ENCODE results near the gene HCFC1R1. TPM values are rescaled to one million over a fixed set of nuclear protein-coding genes. Genes with fewer than 3 reads are reported as not detected.
A peak's percentile ranks its signal among the peaks of the same experiment; 100 is the strongest.
"Not testable (repeated sequence)": the region's sequence is repeated elsewhere in the genome, so short reads cannot be mapped to it uniquely, and the experiment has no call there.

The HCFC1R1 gene, protein sequence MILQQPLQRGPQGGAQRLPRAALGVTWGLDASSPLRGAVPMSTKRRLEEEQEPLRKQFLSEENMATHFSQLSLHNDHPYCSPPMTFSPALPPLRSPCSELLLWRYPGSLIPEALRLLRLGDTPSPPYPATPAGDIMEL
- polyA plus RNA-seq (2014; cell fraction: cytosol; rRNA removed) = 30.6 and 31.8 TPM in 2 replicates
- 38.4 and 41.5 TPM in 2 replicates for polyA plus RNA-seq (2014; cell fraction: nucleus; rRNA removed)

DNA sequence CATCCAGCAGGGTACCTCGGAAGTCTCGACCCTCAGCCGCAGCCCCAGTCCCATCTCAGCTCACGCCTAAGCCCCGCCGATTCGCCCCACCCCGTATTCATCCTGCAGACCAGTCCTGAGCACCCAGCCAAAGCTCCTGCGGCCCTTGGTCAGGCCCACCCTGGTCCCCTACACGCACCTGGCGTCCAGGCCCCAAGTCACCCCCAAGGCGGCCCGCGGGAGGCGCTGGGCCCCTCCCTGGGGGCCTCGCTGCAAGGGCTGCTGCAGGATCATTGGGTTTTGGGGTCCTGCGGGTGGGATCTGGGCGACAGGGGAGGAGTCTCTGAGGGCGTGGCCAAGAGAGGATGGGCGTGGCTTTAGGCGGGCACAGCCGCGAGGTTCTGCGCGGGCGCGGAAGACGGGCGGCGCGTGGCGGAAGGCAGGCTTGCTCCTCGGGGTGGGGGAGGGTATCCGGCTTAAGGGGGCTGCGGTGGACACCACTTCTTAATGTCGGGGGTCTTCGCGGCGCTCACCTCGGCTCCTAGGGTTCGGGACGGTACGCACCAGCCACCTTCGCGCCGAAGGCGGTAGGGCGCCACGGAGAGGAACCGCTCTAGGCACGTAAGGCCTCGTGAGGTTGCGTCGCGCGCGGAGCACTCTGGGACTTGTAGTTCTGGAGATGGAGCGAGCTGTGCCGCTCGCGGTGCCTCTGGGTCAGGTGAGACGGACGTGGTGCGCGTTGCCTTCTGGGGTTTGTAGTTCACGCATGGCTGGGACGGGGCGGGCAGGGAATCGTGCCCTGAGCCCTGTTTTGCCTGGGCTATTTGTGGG lies at the start of gene HCFC1R1, which contains the start of gene THOC6:
HCFC1R1 (minus strand) TSS at position 274 of the 810 bp plus-strand sequence; CDS start at position 273, 1 bp downstream.
THOC6 (plus strand) TSS at position 367 of the 810 bp plus-strand sequence; CDS start at position 659, 292 bp downstream.
- DNase-seq (ENCODE audit: low spot score) = peak; percentile 99

DNA sequence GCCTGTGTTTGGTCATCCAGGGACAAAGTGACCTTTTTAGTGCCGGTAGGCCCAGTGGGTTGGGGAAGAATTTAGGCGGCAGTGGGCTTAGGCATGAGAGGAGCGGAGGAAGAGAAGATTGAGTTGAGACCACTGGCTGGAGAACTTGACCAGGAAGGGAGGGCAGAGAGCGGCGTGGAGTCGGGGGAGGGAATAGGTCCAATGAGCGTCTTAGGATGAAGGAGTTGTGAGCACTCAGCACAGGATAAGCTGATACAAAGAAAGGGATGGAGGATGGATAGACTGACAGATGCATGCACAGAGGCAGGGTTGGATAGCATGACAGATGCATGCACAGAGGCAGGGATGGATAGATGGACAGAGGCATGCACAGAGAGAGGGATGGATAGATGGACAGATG lies 49.7 kb upstream of the HCFC1R1 start:
- no peak for DNase-seq (ENCODE audit: low spot score)

DNA sequence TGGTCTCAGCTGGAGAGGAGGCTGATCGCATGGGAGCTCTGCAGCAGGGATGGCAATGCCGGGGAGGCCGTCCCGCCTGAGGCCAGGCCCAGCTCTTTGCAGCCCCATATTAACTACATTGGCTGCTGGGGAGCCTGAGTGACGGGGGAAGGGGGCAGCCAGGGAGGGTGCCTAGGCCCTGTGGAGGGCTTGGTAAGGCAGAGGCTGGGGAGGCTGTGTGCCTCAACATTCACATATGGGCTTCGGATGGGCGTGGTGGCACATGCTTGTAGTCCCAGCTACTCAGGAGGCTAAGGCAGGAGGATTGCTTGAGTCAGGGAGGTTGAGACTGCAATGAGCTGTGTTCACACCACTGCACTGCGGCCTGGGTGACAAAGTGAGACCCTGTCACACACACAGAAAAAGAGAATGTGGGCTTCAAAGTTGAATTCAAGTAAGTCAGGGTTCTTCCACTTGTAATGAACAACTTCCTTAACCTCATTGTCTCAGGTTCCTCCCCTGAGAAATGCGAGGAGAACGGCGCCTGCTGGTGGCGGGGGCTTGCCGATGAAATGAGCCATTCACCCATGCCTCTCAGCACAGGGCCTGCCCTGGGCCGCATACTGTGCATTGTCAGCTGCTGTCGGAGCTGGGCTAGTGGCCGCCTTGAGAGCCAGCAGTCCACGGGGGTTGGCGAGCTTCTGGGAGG lies 49.0 kb upstream of the HCFC1R1 start:
- DNase-seq (ENCODE audit: low spot score) = not testable (repeated sequence)

DNA sequence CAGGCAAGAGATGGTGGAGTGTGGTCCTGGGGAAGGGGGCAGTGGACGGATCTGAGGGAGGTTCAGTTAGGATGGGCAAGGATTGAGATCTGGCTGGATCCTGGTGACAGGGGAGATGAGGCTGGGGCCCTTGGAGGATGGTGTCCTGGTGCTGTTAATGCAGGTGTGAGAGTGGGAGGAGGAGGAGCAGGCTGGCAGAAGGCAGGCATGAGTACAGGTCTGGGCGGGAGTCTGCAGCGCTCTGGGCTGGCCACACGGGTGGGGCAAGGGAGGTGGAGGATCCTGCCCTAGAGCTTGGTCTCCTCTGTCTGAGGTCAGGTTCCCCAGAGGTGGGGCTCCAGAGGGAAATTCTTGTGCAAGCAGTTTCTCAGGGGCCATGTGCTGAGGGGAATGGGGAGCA lies 48.4 kb upstream of the HCFC1R1 start:
- DNase-seq (ENCODE audit: low spot score) = not testable (repeated sequence)

DNA sequence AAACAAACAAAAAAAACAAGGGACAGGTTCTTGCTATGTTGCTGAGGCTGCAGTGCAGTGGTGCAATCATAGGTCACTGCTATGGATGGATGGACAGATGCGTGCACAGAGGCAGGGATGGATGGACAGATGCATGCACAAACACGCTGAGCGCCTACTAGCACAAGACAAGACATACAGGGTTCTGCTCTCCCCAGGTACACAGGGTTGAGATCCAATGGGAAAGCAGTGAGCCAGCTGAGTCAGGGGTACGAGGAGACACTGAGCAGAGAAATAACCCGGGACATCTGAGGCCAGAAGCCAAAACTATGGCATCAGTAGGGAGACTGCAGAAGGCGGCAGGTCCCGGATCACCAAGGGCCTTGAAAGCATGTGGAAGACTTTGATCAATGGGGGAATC lies 47.9 kb upstream of the HCFC1R1 start:
- no peak for DNase-seq (ENCODE audit: low spot score)

DNA sequence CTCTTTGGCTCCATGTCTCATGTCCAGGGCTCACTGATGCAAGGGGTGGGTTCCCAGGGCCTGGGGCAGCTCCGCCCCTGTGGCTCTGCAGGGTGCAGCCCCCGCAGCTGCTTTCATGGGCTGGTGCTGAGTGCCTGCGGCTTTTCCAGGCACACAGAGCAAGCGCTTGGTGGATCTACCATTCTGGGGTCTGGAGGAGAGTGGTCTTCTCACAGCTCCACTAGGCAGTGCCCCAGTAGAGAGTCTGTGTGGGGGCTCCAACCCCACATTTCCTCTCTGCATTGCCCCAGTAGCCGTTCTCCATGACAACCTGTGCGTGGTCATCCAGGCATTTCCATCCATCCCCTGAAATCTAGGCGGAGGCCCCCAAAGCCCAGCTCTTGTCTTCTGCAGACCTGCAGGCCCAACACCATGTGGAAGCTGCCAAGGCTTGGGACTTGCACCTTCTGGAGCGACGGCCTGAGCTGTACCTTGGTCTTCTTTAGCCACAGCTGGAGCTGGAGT lies 46.9 kb upstream of the HCFC1R1 start:
- no peak for DNase-seq (ENCODE audit: low spot score)

DNA sequence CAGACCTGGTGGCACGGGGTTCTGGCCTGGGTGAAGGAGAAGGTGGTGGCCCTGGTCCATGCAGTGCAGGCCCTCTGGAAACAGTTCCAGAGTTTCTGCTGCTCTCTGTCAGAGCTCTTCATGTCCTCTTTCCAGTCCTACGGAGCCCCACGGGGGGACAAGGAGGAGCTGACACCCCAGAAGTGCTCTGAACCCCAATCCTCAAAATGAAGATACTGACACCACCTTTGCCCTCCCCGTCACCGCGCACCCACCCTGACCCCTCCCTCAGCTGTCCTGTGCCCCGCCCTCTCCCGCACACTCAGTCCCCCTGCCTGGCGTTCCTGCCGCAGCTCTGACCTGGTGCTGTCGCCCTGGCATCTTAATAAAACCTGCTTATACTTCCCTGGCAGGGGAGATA lies 45.4 kb upstream of the HCFC1R1 start:
- not testable (repeated sequence) for DNase-seq (ENCODE audit: low spot score)

DNA sequence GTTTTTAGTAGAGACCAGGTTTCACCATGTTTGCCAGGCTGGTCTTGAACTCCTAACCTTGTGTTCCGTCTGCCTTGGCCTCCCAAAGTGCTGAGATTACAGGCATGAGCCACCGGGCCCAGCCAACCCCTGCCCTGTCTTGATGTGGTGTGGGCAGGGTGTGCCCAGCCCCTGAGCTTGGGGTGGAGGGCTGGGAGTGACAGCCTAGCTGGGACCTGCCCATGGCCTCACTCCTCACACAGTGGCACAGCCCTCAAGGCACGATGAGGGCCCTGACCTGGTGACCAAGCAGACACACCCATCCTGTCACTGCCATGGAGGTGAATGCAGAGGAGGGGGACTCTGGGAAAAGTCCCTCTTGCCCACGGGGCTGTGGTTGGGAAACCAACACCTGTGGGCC lies 44.7 kb upstream of the HCFC1R1 start:
- no peak for DNase-seq (ENCODE audit: low spot score)

DNA sequence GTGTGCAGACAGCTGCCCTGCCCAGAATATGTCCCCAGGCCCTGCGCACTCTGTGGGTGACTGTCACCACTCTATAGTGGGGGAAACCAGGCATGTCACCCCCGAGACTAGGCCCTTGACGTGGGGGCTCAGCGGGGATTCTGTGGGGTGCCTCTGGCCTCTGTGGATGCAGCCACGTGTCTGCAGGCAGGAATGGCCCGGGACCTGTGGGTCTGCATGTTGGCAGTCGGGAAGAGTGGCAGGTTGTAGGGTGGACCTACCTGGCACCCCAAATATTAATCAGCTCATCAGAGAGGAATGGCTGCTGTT lies 42.7 kb upstream of the HCFC1R1 start:
- no peak for DNase-seq (ENCODE audit: low spot score)

DNA sequence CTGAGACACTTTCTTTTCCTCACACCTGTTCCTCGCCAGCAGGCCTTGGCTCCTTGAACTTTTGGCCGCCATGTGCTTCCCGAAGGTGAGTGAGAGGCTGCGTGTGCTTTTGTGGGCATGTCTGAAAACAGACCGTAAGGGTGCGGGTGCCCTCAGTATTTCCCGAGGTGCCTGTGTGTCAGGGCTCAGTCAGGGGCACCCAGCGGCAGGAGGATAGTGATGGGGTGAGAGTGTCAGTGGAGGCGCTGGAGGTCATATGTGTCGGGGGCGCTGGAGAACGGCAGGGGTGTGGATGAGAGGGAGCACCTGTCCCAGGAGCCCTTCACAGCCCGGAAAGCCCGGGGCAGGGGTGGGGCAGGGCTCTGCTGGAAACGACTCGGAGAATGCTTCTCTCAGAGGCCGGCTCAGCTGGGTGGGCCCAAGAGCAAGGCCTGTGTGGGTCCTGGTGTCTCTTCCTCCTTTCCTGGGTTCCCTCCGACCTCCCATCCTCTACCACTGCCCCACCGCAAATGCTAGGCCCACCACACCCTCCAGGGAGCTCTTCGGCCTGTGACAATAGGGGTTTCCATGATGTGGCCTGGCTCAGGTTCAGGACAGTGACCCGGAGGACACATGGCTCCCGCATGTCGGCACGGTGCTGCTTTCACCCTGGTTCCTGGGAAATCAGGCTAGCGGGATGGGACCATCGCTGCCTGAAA lies 42.1 kb upstream of the HCFC1R1 start:
- DNase-seq (ENCODE audit: low spot score) = no peak

DNA sequence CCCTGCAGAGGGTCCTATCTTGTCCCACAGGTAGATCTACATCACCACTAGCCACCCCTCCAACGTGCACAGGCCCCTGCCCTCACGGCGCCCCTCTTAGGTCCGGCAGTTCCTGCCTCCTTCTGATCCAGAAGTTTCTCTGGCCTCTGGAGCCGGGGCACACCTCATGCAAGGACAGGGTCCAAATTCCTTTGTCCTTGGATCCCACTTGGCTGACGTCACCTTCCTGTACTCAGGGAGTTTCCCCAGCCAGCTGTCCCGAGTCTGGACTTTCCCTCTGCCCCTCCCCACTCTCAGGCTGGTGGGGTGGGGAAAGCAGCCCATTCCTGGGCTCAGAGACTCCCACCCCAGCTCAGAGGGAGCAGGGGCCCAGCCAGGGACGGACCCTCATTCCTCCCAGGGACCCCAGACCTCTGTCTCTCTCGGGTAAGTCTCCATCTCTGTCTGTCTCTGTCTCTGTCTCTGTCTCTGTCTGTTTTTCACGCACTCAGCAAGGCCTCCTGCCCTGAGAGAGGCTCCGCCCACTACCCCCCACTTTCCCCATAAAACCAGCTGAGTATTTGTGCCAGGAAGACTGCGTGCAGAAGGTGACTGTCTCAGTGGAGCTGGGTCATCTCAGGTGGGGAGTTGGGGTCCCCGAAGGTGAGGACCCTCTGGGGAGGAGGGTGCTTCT lies 41.5 kb upstream of the HCFC1R1 start, which contains the start of gene IL32:
IL32 (plus strand) TSS at position 572 of the 673 bp plus-strand sequence. CDS start 172 bp downstream, outside the sequence.
- no peak for DNase-seq (ENCODE audit: low spot score)

DNA sequence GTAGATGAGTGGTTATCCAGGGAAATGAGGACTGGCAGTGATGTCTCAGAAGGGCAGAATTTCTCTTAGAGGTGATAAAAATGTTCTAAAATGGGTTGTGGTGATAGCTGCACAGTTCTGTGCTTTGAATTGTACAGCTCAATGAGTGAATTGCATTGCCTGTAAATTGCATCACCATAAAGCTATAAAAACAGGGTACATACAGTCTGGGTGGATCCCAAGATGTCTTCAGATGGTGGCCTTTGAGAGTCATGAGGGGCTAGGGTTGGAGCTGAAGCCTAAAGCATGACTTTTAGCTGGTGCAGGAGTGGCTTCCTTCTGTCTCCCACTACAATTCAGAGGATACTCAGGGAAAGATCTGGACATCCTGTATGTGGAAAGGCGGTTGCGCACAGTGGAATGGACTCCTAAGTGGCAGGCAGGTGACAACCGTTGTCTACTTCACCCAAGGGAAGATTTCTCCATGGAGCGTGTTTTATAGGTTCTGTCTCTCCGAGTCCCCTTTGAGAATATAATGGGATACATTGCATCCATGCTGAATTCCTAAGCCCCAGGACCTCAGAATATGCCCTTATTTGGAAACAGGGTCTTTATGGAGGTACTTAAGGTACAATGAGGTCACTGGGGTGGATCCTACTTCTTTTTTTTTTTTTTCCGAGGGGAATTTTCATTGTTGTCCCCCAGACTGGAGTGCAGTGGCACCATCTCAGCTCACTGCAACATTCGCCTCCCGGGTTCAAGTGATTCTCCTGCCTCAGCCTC lies 40.1 kb upstream of the HCFC1R1 start:
- DNase-seq (ENCODE audit: low spot score) = no peak

DNA sequence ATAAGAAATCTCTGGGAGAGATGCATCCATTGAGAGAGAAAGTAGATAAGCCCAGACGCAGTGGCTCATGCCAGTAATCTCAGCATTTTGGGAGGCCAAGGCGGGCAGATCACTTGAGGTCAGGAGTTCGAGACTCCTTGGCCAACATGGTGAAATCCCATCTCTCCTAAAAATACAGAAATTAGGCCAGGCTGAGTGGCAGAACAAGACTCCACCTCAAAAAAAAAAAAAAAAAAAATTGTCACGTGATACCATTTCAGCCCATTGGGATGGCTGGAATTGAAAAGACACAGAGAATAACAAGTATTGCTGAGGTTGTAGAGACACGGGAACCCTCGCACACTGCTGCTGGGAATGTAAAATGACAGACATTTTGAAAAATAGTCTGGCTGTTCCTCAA lies 38.8 kb upstream of the HCFC1R1 start:
- DNase-seq (ENCODE audit: low spot score) = no peak

DNA sequence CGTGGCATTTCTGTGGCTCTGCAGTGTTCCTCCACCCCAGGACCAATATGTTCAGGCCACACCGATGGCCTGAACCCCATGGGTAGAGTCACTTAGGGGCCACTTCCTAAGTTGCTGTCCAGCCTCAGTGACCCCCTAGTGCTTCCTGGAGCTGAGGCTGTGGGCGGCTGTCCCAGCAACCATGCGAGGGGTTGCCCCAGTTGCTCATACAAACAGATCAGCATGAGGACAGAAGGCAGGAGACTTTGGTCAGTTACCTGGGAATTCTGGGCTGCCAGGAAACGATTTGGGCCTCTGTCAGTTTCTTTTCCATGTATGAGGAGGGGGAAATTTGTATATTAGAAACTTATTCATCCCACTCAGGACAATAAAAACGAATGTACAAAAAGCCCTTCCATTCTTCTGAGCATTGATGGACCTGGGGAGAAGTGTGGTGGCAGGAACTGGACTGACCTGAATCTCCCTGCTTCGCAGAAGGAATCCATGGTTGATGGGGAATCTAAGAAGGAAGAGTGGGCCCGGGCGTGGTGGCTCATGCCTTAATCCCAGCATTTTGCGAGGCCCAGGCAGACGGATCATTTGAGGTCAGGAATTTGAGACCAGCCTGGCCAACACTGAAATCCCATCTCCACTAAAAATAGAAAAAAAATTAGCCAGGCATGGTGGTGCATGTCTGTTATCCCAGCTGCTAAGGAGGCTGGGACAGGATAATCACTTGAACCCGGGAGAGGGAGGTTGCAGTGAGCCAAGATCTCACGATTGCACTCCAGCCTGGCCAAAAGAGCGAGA lies 36.8 kb upstream of the HCFC1R1 start:
- no peak for DNase-seq (ENCODE audit: low spot score)

DNA sequence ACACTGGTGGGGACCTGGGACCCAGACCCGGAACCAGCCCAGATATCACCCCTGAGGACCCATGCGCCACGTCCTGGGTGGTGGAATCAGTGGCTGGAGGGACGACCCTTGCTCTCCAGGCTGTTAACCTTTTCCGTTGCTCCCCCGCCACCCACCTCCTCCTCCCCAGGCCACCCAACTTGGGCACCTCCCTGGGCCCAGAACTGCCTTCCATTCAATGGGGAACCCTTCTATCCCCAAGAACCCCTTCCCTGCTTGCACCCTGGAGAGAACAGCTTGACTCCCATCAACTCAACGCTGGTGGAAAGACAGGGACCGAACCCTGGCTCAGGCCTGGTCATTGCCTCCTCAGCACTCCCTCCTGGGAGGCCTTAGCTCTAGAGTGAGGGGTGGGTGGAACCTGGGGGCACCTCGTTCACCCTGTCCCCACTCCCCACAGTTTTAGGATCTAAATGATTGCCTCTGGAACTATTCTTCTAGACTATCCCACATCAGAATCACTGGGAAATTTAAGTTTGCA lies 36.0 kb upstream of the HCFC1R1 start:
- no peak for DNase-seq (ENCODE audit: low spot score)

DNA sequence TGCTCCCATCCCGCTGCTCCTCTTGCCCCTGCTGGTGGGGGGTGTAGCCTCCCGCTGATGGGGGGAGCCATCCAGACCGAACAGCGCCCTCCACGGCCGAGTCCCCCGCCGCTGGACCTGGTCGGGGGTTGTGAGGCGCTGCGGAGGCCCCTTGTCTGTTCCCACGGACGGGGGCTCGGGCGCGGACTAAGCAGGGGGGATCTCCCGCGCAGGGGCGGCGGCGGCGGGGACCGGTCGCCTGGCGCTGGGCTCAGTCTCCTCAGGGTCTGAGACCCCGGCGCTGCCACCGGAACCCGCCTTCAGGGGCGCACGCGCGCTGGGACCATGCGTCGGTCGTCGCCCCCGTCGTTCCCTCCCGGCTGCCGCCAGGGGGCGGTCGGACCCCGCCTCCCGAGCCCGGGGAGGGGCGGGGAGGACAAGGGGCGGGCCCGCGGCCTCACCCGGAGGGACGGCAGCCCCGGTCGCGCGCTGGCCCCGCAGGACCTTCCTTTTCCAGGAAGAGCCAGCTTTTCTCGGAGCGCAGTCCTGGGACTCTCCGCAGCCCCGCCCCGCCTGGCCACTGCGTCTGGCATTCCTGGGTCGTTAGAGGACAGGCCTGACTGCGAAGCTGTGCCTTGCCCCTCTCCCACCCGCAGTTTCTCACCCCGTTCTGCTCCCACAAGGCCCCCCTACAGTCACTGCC lies 35.4 kb upstream of the HCFC1R1 start:
- peak; percentile 85 for DNase-seq (ENCODE audit: low spot score)

DNA sequence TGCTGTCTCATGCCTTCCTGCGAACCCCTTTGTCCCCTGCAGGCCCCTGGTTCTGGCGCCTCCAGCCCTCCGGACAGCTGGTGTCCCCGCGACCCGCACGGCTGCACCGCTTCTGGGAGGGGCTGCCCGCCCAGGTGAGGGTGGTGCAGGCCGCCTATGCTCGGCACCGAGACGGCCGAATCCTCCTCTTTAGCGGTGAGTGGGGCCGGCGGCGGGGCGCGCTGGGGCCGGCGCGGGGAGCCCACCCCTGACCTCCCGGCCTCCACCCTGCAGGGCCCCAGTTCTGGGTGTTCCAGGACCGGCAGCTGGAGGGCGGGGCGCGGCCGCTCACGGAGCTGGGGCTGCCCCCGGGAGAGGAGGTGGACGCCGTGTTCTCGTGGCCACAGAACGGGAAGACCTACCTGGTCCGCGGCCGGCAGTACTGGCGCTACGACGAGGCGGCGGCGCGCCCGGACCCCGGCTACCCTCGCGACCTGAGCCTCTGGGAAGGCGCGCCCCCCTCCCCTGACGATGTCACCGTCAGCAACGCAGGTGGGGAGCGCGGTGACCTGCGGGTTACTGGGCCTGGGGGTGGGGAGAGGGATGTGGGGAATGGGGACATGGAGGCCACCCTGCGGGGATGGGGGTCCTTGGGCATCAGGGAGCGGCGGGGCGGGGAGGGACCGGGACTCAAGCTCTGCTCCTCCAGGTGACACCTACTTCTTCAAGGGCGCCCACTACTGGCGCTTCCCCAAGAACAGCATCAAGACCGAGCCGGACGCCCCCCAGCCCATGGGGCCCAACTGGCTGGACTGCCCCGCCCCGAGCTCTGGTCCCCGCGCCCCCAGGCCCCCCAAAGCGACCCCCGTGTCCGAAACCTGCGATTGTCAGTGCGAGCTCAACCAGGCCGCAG lies 34.6 kb upstream of the HCFC1R1 start:
- peak; percentile 54 for DNase-seq (ENCODE audit: low spot score)

All from SK-N-DZ (cell line).